HepG2 (cell line): Measurements from ENCODE around the gene TMEM129. TPM values are rescaled to one million over a fixed set of nuclear protein-coding genes. Genes with fewer than 3 reads are reported as not detected.
A peak's percentile ranks its signal among the peaks of the same experiment; 100 is the strongest.

ENCODE experiments used
- DRAP1 ChIP-seq: IDR thresholded peaks from 2 replicates; pipeline ENCODE4 v1.6.1; 2016; ENCODE audit warnings: missing genetic modification reagents, missing compliant biosample characterization
- KLF6 ChIP-seq: IDR thresholded peaks from 2 replicates; pipeline ENCODE4 v1.8.0; 2016; ENCODE audit warnings: missing biosample characterization, missing genetic modification reagents
- MXD1 ChIP-seq: sonication (generic); formaldehyde crosslinking; IDR thresholded peaks from 2 replicates; pipeline ENCODE4 v1.4.0; 2020; ENCODE audit warnings: mild to moderate bottlenecking, missing genetic modification reagents
- MXI1 ChIP-seq: IDR thresholded peaks from 3 replicates; pipeline ENCODE4 v1.6.1; 2012; ENCODE audit warnings: low read depth, low read length, inconsistent platforms, borderline replicate concordance
- NCOA1 ChIP-seq: sonication (generic); formaldehyde crosslinking; IDR thresholded peaks from 2 replicates; pipeline ENCODE4 v1.9.0; 2021; ENCODE audit warnings: missing genetic modification reagents
- NFAT5 ChIP-seq: sonication (generic); formaldehyde crosslinking; IDR thresholded peaks from 2 replicates; pipeline ENCODE4 v1.4.0; 2020; ENCODE audit warnings: missing genetic modification reagents
- PPARG ChIP-seq: conservative IDR thresholded peaks from 2 replicates; pipeline ENCODE4 v1.6.1; 2016; ENCODE audit warnings: missing biosample characterization, missing genetic modification reagents
- SAP130 ChIP-seq: IDR thresholded peaks from 2 replicates; pipeline ENCODE4 v1.6.1; 2016; ENCODE audit warnings: low read depth
- SATB2 ChIP-seq: sonication (generic); formaldehyde crosslinking; IDR thresholded peaks from 2 replicates; pipeline ENCODE4 v1.5.0; 2020; ENCODE audit warnings: missing genetic modification reagents
- SNRNP70 ChIP-seq: fragments of 200-400 bp; formaldehyde crosslinking; IDR thresholded peaks from 2 replicates; pipeline ENCODE4 v1.6.1; 2017; ENCODE audit warnings: mild to moderate bottlenecking, low read depth, low read length, moderate library complexity
- SOX6 ChIP-seq, 2 experiments: fragments of 450-650 bp in 1 of 2; sonication (generic) in 1 of 2; formaldehyde crosslinking in 1 of 2; IDR thresholded peaks; 2 replicates each; pipeline versions ENCODE4 v1.4.0 to v1.6.1; 2017 to 2020; ENCODE audit warnings: antibody characterized with exemption in 1 of 2, mild to moderate bottlenecking in 1 of 2, missing genetic modification reagents in 1 of 2
- SP4 ChIP-seq: sonication (generic); formaldehyde crosslinking; IDR thresholded peaks from 2 replicates; pipeline ENCODE4 v1.8.1; 2023; ENCODE audit warnings: mild to moderate bottlenecking, missing genetic modification reagents
- SP5 ChIP-seq: IDR thresholded peaks from 2 replicates; pipeline ENCODE4 v1.6.1; 2016; ENCODE audit warnings: low read depth, borderline replicate concordance
- SRSF4 ChIP-seq: fragments of 200-400 bp; formaldehyde crosslinking; IDR thresholded peaks from one replicate; pipeline ENCODE4 v1.6.1; 2018; ENCODE audit warnings: mild to moderate bottlenecking, low read depth, low read length, moderate library complexity; ENCODE audit not compliant: poor library complexity, severe bottlenecking
- TBP ChIP-seq: sonication (generic); formaldehyde crosslinking; IDR thresholded peaks from 2 replicates; pipeline ENCODE4 v1.5.0; 2020; ENCODE audit warnings: missing genetic modification reagents
- TOE1 ChIP-seq: sonication (generic); formaldehyde crosslinking; IDR thresholded peaks from 2 replicates; pipeline ENCODE4 v1.4.0; 2020; ENCODE audit warnings: mild to moderate bottlenecking, missing genetic modification reagents
- ZNF143 ChIP-seq: sonication (generic); formaldehyde crosslinking; IDR thresholded peaks from 2 replicates; pipeline ENCODE4 v1.4.0; 2020; ENCODE audit warnings: missing genetic modification reagents
- ZNF234 ChIP-seq: sonication (generic); formaldehyde crosslinking; conservative IDR thresholded peaks from 2 replicates; pipeline ENCODE4 v1.5.1; 2020; ENCODE audit warnings: mild to moderate bottlenecking, missing genetic modification reagents
- ZNF350 ChIP-seq: sonication (generic); formaldehyde crosslinking; IDR thresholded peaks from 2 replicates; pipeline ENCODE4 v1.4.0; 2020; ENCODE audit warnings: mild to moderate bottlenecking, low read depth, missing genetic modification reagents, borderline replicate concordance
- ZNF552 ChIP-seq: sonication (generic); formaldehyde crosslinking; IDR thresholded peaks from 2 replicates; pipeline ENCODE4 v1.9.0; 2022; ENCODE audit warnings: missing genetic modification reagents, mild to moderate bottlenecking, borderline replicate concordance
- ZNF557 ChIP-seq: sonication (generic); formaldehyde crosslinking; IDR thresholded peaks from 2 replicates; pipeline ENCODE4 v1.4.0; 2020; ENCODE audit warnings: missing genetic modification reagents
- ZNF761 ChIP-seq: sonication (generic); formaldehyde crosslinking; conservative IDR thresholded peaks from 2 replicates; pipeline ENCODE4 v1.4.0; 2020; ENCODE audit warnings: mild to moderate bottlenecking, missing genetic modification reagents
- ZNF770 ChIP-seq: sonication (generic); formaldehyde crosslinking; IDR thresholded peaks from 2 replicates; pipeline ENCODE4 v1.5.0; 2020; ENCODE audit warnings: mild to moderate bottlenecking, missing genetic modification reagents
- polyA plus RNA-seq, 8 experiments: library from polyadenylated mRNA; depleted of rRNA in 3 of 8; stranded (reverse) in 7 of 8; unstranded in 1 of 8; fragments of >200 nt; fragmentation: Illumina TruSeq in 4 of 8; extraction: Trizol in 4 of 8; gene quantifications; 2 replicates each; pipeline versions ENCODE4 v1.2.1 to v1.2.3, GENCODE V29; 2011 to 2016; ENCODE audit warnings: low read depth in 4 of 8, missing spikeins in 1 of 8, mixed read lengths in 1 of 8; ENCODE audit not compliant: insufficient read depth in 1 of 8
- total RNA-seq, 5 experiments: library from RNA; depleted of rRNA; stranded (reverse); fragments of >200 nt; fragmentation: Illumina TruSeq; extraction: Trizol; gene quantifications; 2 replicates each; pipeline ENCODE4 v1.2.3, GENCODE V29; 2016; ENCODE audit warnings: low read depth in 1 of 5

TMEM129 gene
- total and polyA plus RNA-seq, 2 of the 13 experiments (the other 11 are each of a cell fraction or from before 2014, with no cell fraction given), result 19.0 to 25.8 TPM

- TF ChIP-seq ZNF770 (CRISPR knock-in tag) (0 out of 2 replicates have a peak, but pooled peaks have one; percentile 40), ZNF557 (no peak), SOX6 (IDR thresholded peaks at IDR 0.05) (no peak), SOX6 (CRISPR knock-in tag; IDR thresholded peaks at IDR 0.05) (peak; percentile 44), ZNF761 (CRISPR knock-in tag) (peak; percentile 57; the same call in 1 of the 2 replicates), NFAT5 (CRISPR knock-in tag) (no peak), NCOA1 (no peak), SRSF4 (no peak), SP5 (CRISPR knock-in tag) (peak; percentile 26; the same call in 1 of the 2 replicates), SATB2 (CRISPR knock-in tag) (no peak), ZNF234 (no peak), DRAP1 (CRISPR knock-in tag) (no peak), ZNF552 (CRISPR knock-in tag) (no peak), SP4 (CRISPR knock-in tag) (no peak; the same call in 1 of the 2 replicates), KLF6 (CRISPR knock-in tag) (0 out of 2 replicates have a peak, but pooled peaks have one; percentile 44), MXI1 (0 out of 3 replicates have a peak, but pooled peaks have one; percentile 41), ZNF143 (CRISPR knock-in tag) (no peak), SAP130 (peak; percentile 36; the same call in 1 of the 2 replicates), PPARG (CRISPR knock-in tag) (no peak), TOE1 (CRISPR knock-in tag) (no peak), SNRNP70 (no peak), MXD1 (CRISPR knock-in tag) (peak; percentile 81; the same call in 1 of the 2 replicates), ZNF350 (peak; percentile 24; the same call in 1 of the 2 replicates), TBP (CRISPR knock-in tag) (no peak)
Observed at GRCh38 chr4:1753697-1754311, 32.7 kb upstream of the TMEM129 start (continued).
